Muscle layer of duodenum (tissue), 2 donors: ENCODE results near the gene TBX4.

Source experiments
- H3K27ac ChIP-seq: one replicate; pipeline ENCODE4 v1.7.0; 2013; ENCODE audit warnings: mild to moderate bottlenecking, low read length
- H3K27me3 ChIP-seq: one replicate; pipeline ENCODE4 v1.7.0; 2013; ENCODE audit warnings: low read depth, mild to moderate bottlenecking, control low read depth, low read length
- H3K36me3 ChIP-seq, 2 donors: one replicate each; pipeline ENCODE4 v1.7.0; 2013; ENCODE audit warnings: low read length in 2 of 2, control low read depth in 1 of 2, mild to moderate bottlenecking in 1 of 2; ENCODE audit not compliant: insufficient read depth in 2 of 2, control insufficient read depth in 1 of 2
- H3K4me1 ChIP-seq, 2 donors: one replicate each; pipeline ENCODE4 v1.7.0; 2013; ENCODE audit warnings: low read length in 2 of 2, mild to moderate bottlenecking in 2 of 2, control low read depth in 1 of 2, moderate library complexity in 1 of 2; ENCODE audit not compliant: insufficient read depth in 2 of 2, control insufficient read depth in 1 of 2
- H3K4me3 ChIP-seq, 2 donors: one replicate each; pipeline ENCODE4 v1.7.0; 2013; ENCODE audit warnings: low read length in 2 of 2, low read depth in 1 of 2, mild to moderate bottlenecking in 1 of 2
- H3K9me3 ChIP-seq, 2 donors: one replicate each; pipeline ENCODE4 v1.7.0; 2013; ENCODE audit warnings: low read length in 2 of 2, control low read depth in 1 of 2, mild to moderate bottlenecking in 1 of 2; ENCODE audit not compliant: control insufficient read depth in 1 of 2
- donor health status: healthy.

The TBX4 gene

GRCh38 chr17:61464843-61465180 is 12.6 kb downstream of the TBX4 start:
- Histone ChIP-seq H3K27me3 (peaks cover 26% of the 10 kb centered on the region), H3K9me3 (no peaks in the 10 kb centered on the region), H3K4me3 (no peak overlapping the region), H3K4me1 (peaks cover 0 to 10% of the 10 kb centered on the region in 2 donors), H3K36me3 (no peaks in the 10 kb centered on the region), H3K27ac (no peak overlapping the region)

GRCh38 chr17:61465550-61466237 is 13.5 kb downstream of the TBX4 start:
- Histone ChIP-seq H3K36me3 (no peaks in the 10 kb centered on the region), H3K27ac (no peak overlapping the region), H3K4me1 (peaks cover 0 to 10% of the 10 kb centered on the region in 2 donors), H3K4me3 (no peak overlapping the region), H3K27me3 (peaks cover 17% of the 10 kb centered on the region), H3K9me3 (no peaks in the 10 kb centered on the region)

- H3K4me1 ChIP-seq = peaks cover 0 to 10% of the 10 kb centered on the region in 2 donors
- peaks cover 12% of the 10 kb centered on the region for H3K27me3 ChIP-seq
- no peak overlapping the region for H3K27ac ChIP-seq
- H3K4me3 ChIP-seq = no peak overlapping the region
- no peaks in the 10 kb centered on the region for H3K36me3 ChIP-seq
- H3K9me3 ChIP-seq = no peaks in the 10 kb centered on the region
Observed at GRCh38 chr17:61466246-61466645, 14.0 kb downstream of the TBX4 start.

- H3K4me1 ChIP-seq = no peaks in the 10 kb centered on the region
- H3K4me3 ChIP-seq = no peak overlapping the region
- no peaks in the 10 kb centered on the region for H3K27me3 ChIP-seq
- H3K9me3 ChIP-seq = no peaks in the 10 kb centered on the region
- no peak overlapping the region for H3K27ac ChIP-seq
- no peaks in the 10 kb centered on the region for H3K36me3 ChIP-seq
Observed at GRCh38 chr17:61467416-61468262, 15.4 kb downstream of the TBX4 start.

- H3K4me1 ChIP-seq = no peaks in the 10 kb centered on the region
- no peak overlapping the region for H3K27ac ChIP-seq
- H3K36me3 ChIP-seq = no peaks in the 10 kb centered on the region
Observed at GRCh38 chr17:61468263-61468907, 16.2 kb downstream of the TBX4 start.

GRCh38 chr17:61469474-61469873 is 17.3 kb downstream of the TBX4 start:
- Histone ChIP-seq H3K36me3 (no peaks in the 10 kb centered on the region), H3K9me3 (no peaks in the 10 kb centered on the region), H3K4me1 (no peaks in the 10 kb centered on the region), H3K4me3 (no peak overlapping the region), H3K27me3 (no peaks in the 10 kb centered on the region), H3K27ac (no peak overlapping the region)

More at GRCh38 chr17:61468263-61468907, 16.2 kb downstream of the TBX4 start:
- Histone ChIP-seq H3K27me3 (no peaks in the 10 kb centered on the region), H3K9me3 (no peaks in the 10 kb centered on the region), H3K4me3 (no peak overlapping the region)

- H3K9me3 ChIP-seq = no peaks in the 10 kb centered on the region
- no peak overlapping the region for H3K27ac ChIP-seq
- no peaks in the 10 kb centered on the region for H3K4me1 ChIP-seq
- H3K27me3 ChIP-seq = no peaks in the 10 kb centered on the region
- no peak overlapping the region for H3K4me3 ChIP-seq
- no peaks in the 10 kb centered on the region for H3K36me3 ChIP-seq
Observed at GRCh38 chr17:61469949-61470348, 17.7 kb downstream of the TBX4 start.

- Histone ChIP-seq H3K4me3 (no peak overlapping the region), H3K27me3 (no peaks in the 10 kb centered on the region), H3K27ac (no peak overlapping the region), H3K36me3 (no peaks in the 10 kb centered on the region), H3K9me3 (no peaks in the 10 kb centered on the region), H3K4me1 (no peaks in the 10 kb centered on the region)
Observed at GRCh38 chr17:61470530-61471136, 18.4 kb downstream of the TBX4 start.

- no peak overlapping the region for H3K4me3 ChIP-seq
- H3K9me3 ChIP-seq = no peaks in the 10 kb centered on the region
- no peaks in the 10 kb centered on the region for H3K27me3 ChIP-seq
- H3K36me3 ChIP-seq = no peaks in the 10 kb centered on the region
- no peak overlapping the region for H3K27ac ChIP-seq
- H3K4me1 ChIP-seq = no peaks in the 10 kb centered on the region
Observed at GRCh38 chr17:61474235-61474927, 22.2 kb downstream of the TBX4 start.

GRCh38 chr17:61474934-61475333 is 22.7 kb downstream of the TBX4 start:
- Histone ChIP-seq H3K27ac (no peak overlapping the region), H3K4me3 (no peak overlapping the region), H3K27me3 (no peaks in the 10 kb centered on the region), H3K4me1 (no peaks in the 10 kb centered on the region), H3K36me3 (no peaks in the 10 kb centered on the region), H3K9me3 (no peaks in the 10 kb centered on the region)

GRCh38 chr17:61475726-61476125 is 23.5 kb downstream of the TBX4 start:
- H3K27ac ChIP-seq = no peak overlapping the region
- H3K36me3 ChIP-seq = no peaks in the 10 kb centered on the region
- H3K27me3 ChIP-seq = no peaks in the 10 kb centered on the region
- no peaks in the 10 kb centered on the region for H3K9me3 ChIP-seq
- no peaks in the 10 kb centered on the region for H3K4me1 ChIP-seq
- no peak overlapping the region for H3K4me3 ChIP-seq
